GM18505 (cell line): ENCODE measurements around the gene LRMDA.
"Not testable (repeated sequence)": the region's sequence is repeated elsewhere in the genome, so short reads cannot be mapped to it uniquely, and the experiment has no call there.

ENCODE experiments used
- ATAC-seq: cut with Tn5 transposase; IDR thresholded peaks from one replicate; pipeline ENCODE4 v1.9.1; 2021; ENCODE audit not compliant: unreplicated experiment
- POLR2A ChIP-seq: IDR thresholded peaks from 4 replicates; pipeline ENCODE4 v1.6.1; 2011; ENCODE audit warnings: borderline replicate concordance; ENCODE audit not compliant: insufficient read depth, insufficient read length; ENCODE audit errors: extremely low read depth

Gene LRMDA

GRCh38 chr10:75513292-75513885 lies 82.0 kb downstream of the LRMDA start:
- no peak for ATAC-seq
- no peak for TF ChIP-seq POLR2A

DNA sequence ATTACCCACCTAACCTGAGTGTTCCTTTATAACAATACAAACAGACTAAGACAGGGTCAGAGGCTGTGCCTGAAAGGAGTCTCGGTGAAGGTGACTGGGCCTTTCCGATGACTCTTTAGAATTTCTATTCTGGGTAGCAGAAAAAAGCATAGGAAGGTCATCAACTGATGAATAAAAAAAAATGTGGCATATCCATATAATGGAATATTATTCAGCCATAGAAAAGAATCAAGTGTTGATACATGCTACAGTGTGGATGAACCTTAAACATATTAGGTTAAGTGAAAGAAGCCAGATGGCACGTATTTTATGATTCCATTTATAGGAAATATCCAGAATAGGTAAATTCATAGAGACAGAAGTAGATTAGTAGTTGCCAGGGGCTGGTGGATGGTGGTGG lies 83.4 kb downstream of the LRMDA start:
- no peak for TF ChIP-seq POLR2A
- ATAC-seq, result no peak

- ATAC-seq, result not testable (repeated sequence)
Observed at GRCh38 chr10:75516154-75516553, 84.7 kb downstream of the LRMDA start.

DNA sequence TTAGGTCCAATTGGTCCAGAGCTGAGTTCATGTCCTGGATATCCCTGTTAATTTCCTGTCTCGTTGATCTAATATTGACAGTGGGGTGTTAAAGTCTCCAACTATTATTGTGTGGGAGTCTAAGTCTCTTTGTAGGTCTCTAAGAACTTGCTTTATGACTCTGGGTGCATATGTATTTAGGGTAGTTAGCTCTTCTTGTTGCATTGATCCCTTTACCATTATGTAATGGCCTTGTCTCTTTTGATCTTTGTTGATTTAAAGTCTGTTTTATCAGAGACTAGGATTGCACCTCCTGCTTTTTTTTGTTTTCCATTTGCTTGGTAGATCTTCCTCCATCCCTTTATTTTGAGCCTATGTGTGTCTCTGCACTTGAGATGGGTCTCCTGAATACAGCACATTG lies 87.8 kb downstream of the LRMDA start:
- ATAC-seq, result not testable (repeated sequence)

DNA sequence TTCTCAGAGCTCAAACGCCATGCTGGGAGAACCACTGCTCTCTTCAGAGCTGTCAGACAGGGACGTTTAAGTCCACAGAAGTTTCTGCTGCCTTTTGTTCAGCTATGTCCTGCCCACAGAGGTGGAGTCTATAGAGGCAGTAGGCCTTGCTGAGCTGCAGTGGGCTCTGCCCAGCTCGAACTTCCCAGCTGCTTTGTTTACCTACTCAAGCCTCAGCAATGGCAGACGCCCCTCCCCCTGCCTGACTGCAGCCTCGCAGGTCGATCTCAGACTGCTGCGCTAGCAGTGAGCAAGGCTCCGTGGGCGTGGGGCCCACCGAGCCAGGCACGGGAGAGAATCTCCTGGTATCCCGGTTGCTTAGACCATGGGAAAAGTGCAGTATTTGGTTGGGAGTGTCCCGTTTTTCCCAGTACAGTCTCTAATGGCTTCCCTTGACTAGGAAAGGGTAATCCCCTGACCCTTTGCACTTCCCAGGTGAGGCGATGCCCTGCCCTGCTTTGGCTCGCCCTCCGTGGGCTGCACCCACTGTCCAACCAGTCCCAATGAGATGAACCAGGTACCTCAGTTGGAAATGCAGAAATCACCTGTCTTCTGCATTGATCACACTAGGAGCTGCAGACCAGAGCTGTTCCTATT lies 89.9 kb downstream of the LRMDA start:
- not testable (repeated sequence) for ATAC-seq

GRCh38 chr10:75525067-75525466 lies 93.6 kb downstream of the LRMDA start:
- ATAC-seq, result no peak
- no peak for TF ChIP-seq POLR2A

GRCh38 chr10:75525646-75526045 lies 94.2 kb downstream of the LRMDA start:
- TF ChIP-seq POLR2A, result no peak
- ATAC-seq, result no peak

- ATAC-seq, result no peak
- TF ChIP-seq POLR2A, result no peak
Observed at GRCh38 chr10:75527542-75527941, 96.1 kb downstream of the LRMDA start.

DNA sequence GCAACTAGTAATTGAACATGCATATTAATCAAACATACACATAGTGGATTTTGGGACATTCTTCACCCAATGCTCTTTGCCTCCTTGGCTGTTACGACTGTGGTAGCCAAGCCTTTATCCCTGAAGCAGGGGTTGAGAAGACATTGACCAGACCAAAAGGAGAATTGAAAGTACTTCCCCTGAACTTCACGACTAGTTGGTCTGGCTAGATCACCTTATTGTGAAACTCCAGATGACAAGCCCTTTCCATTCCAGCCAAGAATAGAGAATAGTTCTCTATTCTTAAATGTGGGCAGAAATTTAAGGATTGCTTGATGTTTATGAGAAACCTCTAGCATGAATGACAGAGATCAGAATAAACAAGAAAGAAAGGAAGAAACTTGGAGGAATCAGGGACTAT lies 97.0 kb downstream of the LRMDA start:
- ATAC-seq, result no peak
- no peak for TF ChIP-seq POLR2A

DNA sequence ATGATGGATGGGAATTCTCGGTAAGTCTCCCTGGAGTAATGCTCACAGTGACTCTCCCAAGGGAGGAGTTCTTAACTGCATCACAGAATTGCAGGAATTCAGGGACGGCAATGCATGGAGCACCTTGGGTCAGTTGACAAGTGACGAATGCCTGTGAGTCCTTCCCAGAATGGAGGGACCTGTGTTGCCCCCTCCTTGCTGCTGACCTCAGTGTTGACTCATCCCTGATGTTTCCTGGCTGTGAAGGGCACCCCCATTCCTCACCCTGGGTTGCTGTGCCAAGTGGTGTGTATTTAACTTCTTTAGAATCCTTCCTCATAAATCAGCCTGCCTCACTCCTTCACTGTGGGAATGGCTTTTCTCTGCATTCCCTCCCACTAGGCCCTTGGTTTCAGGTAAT lies 98.9 kb downstream of the LRMDA start:
- no peak for TF ChIP-seq POLR2A
- no peak for ATAC-seq

DNA sequence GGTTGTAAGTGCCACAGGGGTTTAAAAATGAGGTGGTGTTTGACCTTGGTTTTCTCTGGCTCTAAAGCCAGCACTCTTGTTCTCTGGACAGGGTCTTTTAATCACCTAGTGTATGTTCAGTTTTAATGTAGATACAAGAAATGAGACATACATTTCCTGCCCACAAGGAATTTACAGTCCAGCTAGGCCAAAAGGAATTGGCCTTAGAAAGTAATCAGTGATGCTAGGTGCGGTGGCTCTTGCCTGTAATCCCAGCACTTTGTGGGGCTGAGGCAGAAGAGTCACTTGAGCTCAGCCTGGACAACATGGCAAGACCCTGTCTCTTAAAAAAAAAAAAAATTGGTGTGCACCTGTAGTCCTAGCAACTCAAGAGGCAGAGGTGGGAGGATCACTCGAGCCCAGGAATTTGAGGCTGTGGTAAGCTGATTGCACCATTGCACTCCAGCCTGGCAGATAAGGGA lies 100.2 kb downstream of the LRMDA start:
- TF ChIP-seq POLR2A, result no peak
- ATAC-seq, result no peak

DNA sequence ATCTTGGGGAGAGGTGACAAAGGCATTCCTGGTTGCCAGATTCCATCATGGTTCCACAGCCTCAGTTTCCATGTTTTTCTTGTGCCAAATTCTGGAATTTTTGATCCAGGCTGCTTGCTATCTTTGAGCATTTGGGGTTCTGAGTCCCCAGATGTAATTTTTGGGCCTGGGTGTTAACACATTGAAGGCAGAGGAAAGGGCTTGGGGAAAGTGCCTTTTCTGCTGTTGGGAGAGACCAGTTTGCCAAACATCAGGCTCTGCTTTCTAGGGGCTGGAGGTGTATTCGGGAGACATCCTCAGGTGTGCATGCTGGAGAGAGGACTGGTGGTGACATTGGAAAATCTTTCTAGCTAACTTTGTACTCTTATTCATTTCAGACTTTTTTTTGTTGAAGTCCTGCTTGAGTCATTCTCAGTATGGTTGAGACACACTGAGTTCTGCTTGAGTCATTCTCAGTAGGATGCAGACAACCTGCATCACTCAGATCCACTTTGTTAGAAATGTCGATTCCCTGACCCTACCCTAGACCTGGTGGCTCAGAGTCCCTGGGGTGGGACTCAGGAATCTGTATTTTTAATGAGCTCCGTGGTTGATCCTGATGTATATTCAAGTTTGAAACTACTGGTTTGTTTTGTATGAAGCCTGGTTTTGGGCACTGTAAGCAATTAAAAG lies 101.0 kb downstream of the LRMDA start:
- no peak for ATAC-seq
- no peak for TF ChIP-seq POLR2A

DNA sequence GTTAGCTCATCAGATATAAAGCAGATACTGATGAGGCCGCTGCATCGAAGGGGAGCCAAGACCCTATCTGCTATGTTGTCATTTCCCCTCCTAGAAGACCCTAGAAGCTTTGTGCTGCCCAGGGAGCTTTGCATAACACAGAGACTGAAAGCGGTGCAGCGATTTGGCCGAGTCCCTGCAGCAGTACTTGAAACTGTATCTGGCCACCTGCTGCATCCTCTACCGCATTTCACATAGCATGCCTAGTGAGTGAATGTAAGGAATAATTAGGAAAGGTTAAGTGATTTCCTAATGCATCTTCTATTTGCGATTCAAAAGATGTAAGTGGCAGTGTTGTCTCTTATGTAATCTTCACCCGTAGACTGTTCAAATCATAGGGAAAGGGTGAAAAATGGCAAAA lies 106.7 kb downstream of the LRMDA start:
- no peak for TF ChIP-seq POLR2A
- ATAC-seq, result no peak

DNA sequence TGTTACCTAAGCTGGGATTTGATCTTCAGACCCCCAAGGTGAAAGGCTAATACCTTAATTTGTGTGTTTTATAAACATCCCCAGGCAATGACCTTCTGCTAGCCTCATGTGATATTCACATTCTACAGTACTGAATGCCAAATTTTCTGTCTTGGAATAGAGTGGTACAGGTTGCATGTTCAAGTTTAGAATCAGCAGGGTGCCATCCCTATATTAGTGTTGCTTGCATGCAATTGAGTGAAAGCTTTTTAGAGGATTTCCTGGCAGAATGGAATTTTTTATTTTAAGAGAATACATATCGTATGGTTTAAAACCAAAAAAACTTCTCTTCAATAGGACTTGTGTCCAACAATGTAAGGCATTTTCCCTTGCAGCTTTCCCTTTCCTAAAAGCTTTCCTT lies 107.3 kb downstream of the LRMDA start:
- no peak for ATAC-seq
- no peak for TF ChIP-seq POLR2A

GRCh38 chr10:75540357-75540966 lies 109.0 kb downstream of the LRMDA start:
- TF ChIP-seq POLR2A, result no peak
- ATAC-seq, result no peak

- ATAC-seq, result no peak
- no peak for TF ChIP-seq POLR2A
Observed at GRCh38 chr10:75540981-75541380, 109.6 kb downstream of the LRMDA start.
